ENCODE data around the gene EPB41L4B. TPM values are rescaled to one million over a fixed set of nuclear protein-coding genes. Genes with fewer than 3 reads are reported as not detected.

The EPB41L4B gene
- total and polyA plus RNA-seq, 3 donors from 2014 or later = 10.9 to 14.5 (median 14.3) TPM

GRCh38 chr9:109354190-109354589, 33.3 kb upstream of the EPB41L4B start:
- intact Hi-C loops (cut with DNase I; ENCODE audit: low total_unique reads) = no loop called here
- 82 to 83% methylated on average over 2 of the region's 2 CpGs for WGBS, 2 donors
- Histone ChIP-seq H3K4me1 (no peaks in the 10 kb centered on the region), H3K27ac (no peak overlapping the region), H3K4me3 (no peak overlapping the region), H3K9me3 (no peaks in the 10 kb centered on the region), H3K36me3 (ENCODE audit: low read depth, missing control alignments) (no peaks in the 10 kb centered on the region), H3K27me3 (no peaks in the 10 kb centered on the region)
- no peak for TF ChIP-seq POLR2A (IDR thresholded peaks at IDR 0.05)
- TF ChIP-seq CTCF (IDR thresholded peaks at IDR 0.05) = no peak
- DNase-seq = no peak

GRCh38 chr9:109351032-109351431, 30.2 kb upstream of the EPB41L4B start:
- no peak overlapping the region for H3K4me3 ChIP-seq
- H3K9me3 ChIP-seq = no peaks in the 10 kb centered on the region
- H3K4me1 ChIP-seq = no peaks in the 10 kb centered on the region
- intact Hi-C loops (cut with DNase I; ENCODE audit: low total_unique reads) = no loop called here
- H3K27me3 ChIP-seq = no peaks in the 10 kb centered on the region
- DNase-seq = no peak
- no peaks in the 10 kb centered on the region for H3K36me3 ChIP-seq (ENCODE audit: low read depth, missing control alignments)
- H3K27ac ChIP-seq = no peak overlapping the region
- TF ChIP-seq POLR2A (IDR thresholded peaks at IDR 0.05) (no peak), CTCF (IDR thresholded peaks at IDR 0.05) (no peak)
- WGBS, 2 donors = 75 to 77% methylated on average over 5 of the region's 5 CpGs

GRCh38 chr9:109349421-109349846, 28.6 kb upstream of the EPB41L4B start:
- Histone ChIP-seq H3K4me3 (no peak overlapping the region), H3K4me1 (no peaks in the 10 kb centered on the region), H3K27ac (no peak overlapping the region), H3K27me3 (no peaks in the 10 kb centered on the region), H3K9me3 (no peaks in the 10 kb centered on the region), H3K36me3 (ENCODE audit: low read depth, missing control alignments) (no peaks in the 10 kb centered on the region)
- intact Hi-C loops (cut with DNase I; ENCODE audit: low total_unique reads) = no loop called here
- no peak for DNase-seq
- TF ChIP-seq POLR2A (IDR thresholded peaks at IDR 0.05) = no peak

GRCh38 chr9:109346904-109347303, 26.0 kb upstream of the EPB41L4B start:
- Histone ChIP-seq H3K36me3 (ENCODE audit: low read depth, missing control alignments) (no peaks in the 10 kb centered on the region), H3K9me3 (no peaks in the 10 kb centered on the region), H3K4me3 (no peak overlapping the region), H3K27ac (no peak overlapping the region), H3K4me1 (no peaks in the 10 kb centered on the region), H3K27me3 (no peaks in the 10 kb centered on the region)
- 70 to 76% methylated on average over 3 of the region's 3 CpGs for WGBS, 2 donors
- DNase-seq = no peak
- no peak for TF ChIP-seq CTCF (IDR thresholded peaks at IDR 0.05)
- TF ChIP-seq POLR2A (IDR thresholded peaks at IDR 0.05) = no peak
- intact Hi-C loops (cut with DNase I; ENCODE audit: low total_unique reads) = no loop called here

- TF ChIP-seq POLR2A (IDR thresholded peaks at IDR 0.05) (no peak), CTCF (IDR thresholded peaks at IDR 0.05) (no peak)
- no peak for DNase-seq
- Histone ChIP-seq H3K9me3 (no peaks in the 10 kb centered on the region), H3K4me3 (no peak overlapping the region), H3K4me1 (no peaks in the 10 kb centered on the region), H3K27ac (no peak overlapping the region), H3K36me3 (ENCODE audit: low read depth, missing control alignments) (no peaks in the 10 kb centered on the region), H3K27me3 (no peaks in the 10 kb centered on the region)
- intact Hi-C loops (cut with DNase I; ENCODE audit: low total_unique reads) = no loop called here
- WGBS, 2 donors = 78 to 94% methylated on average over 3 of the region's 3 CpGs
These were observed 24.0 kb upstream of the EPB41L4B start for GRCh38 chr9:109344866-109345265.
